ENCODE measurements around the gene ARHGAP40.

ARHGAP40 gene

DNA sequence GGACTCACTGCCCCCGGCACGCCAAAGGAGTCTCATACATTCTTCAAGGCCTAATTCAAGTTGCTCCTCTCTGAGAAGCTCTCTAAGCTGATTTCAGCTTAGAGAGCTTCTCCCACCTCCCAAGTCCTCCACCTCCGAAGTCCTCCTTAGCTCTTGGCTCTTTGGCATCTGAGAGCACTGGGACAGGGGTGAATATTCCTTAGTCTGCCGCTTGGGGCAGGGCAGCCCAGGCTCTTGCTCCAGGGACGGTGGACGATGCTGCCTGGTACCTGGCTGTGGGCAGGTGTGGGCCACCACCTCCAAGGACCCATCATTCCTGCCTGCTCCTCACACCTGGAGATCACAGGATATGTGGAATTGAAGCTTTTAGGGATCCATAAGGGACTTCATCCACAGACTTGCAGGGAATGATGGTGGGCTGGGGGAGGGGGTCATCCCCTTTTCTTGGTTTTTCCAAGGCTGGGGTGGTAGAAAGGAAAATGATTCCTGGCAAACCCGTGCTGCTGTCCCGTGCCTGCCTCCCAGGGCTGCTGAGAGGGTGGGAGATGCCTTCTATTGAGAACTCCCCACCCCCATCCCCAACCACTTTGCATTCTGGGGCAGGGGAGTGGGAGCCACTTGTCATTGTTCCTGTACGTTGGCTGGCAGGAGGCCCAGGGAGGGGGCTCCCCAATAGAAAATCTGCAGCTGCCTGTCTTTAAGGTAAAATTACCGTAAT is 57.4 kb downstream of the ARHGAP40 start:
- TF ChIP-seq, protein P1, sequence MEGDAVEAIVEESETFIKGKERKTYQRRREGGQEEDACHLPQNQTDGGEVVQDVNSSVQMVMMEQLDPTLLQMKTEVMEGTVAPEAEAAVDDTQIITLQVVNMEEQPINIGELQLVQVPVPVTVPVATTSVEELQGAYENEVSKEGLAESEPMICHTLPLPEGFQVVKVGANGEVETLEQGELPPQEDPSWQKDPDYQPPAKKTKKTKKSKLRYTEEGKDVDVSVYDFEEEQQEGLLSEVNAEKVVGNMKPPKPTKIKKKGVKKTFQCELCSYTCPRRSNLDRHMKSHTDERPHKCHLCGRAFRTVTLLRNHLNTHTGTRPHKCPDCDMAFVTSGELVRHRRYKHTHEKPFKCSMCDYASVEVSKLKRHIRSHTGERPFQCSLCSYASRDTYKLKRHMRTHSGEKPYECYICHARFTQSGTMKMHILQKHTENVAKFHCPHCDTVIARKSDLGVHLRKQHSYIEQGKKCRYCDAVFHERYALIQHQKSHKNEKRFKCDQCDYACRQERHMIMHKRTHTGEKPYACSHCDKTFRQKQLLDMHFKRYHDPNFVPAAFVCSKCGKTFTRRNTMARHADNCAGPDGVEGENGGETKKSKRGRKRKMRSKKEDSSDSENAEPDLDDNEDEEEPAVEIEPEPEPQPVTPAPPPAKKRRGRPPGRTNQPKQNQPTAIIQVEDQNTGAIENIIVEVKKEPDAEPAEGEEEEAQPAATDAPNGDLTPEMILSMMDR (conservative IDR thresholded peaks at IDR 0.05; ENCODE audit: low read depth, low read length): peak; percentile 91
- H3K4me1 ChIP-seq (ENCODE audit: low read depth, poor library complexity, severe bottlenecking): no peaks in the 10 kb centered on the region
- no peaks in the 10 kb centered on the region for H3K36me3 ChIP-seq (ENCODE audit: insufficient read depth)

DNA sequence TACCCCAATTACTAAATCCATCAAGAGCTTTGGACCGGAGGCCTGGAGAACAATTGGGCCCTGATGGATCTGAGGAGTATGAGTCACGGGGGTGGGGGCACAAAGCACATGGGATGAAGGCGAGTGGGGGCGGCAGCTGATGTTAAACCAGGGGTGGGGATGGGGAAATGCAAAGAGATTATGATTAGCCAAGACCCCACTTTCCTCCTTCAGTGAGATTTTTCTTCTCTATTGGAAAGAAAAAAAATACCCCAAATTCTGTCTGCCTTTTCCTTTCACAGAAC is 57.9 kb downstream of the ARHGAP40 start:
- TF ChIP-seq, protein P1 (conservative IDR thresholded peaks at IDR 0.05; ENCODE audit: low read depth, low read length): no peak
- Histone ChIP-seq H3K36me3 (ENCODE audit: insufficient read depth) (no peaks in the 10 kb centered on the region), H3K4me2 (no peak overlapping the region), H4K20me1 (ENCODE audit: insufficient read depth) (no peaks in the 10 kb centered on the region), H3K4me1 (ENCODE audit: low read depth, poor library complexity, severe bottlenecking) (no peaks in the 10 kb centered on the region), H2AFZ (ENCODE audit: low read depth) (no peak overlapping the region), H3K27ac (no peak overlapping the region), H3K79me2 (ENCODE audit: insufficient read depth, low read depth) (no peaks in the 10 kb centered on the region), H3K27me3 (ENCODE audit: insufficient read depth, low read depth) (peaks cover 26% of the 10 kb centered on the region; the same call in 1 of the 2 replicates), H3K9ac (no peak overlapping the region), H3K4me3 (IDR thresholded peaks at IDR 0.05; ENCODE audit: insufficient read depth, low read depth, low read length) (no peak overlapping the region)

More for the DNA sequence above, 57.4 kb downstream of the ARHGAP40 start:
- Histone ChIP-seq H4K20me1 (ENCODE audit: insufficient read depth) (no peaks in the 10 kb centered on the region), H3K4me2 (no peak overlapping the region), H2AFZ (ENCODE audit: low read depth) (no peak overlapping the region), H3K79me2 (ENCODE audit: insufficient read depth, low read depth) (no peaks in the 10 kb centered on the region), H3K27me3 (ENCODE audit: insufficient read depth, low read depth) (peaks cover 26% of the 10 kb centered on the region; the same call in 1 of the 2 replicates), H3K9ac (no peak overlapping the region), H3K4me3 (IDR thresholded peaks at IDR 0.05; ENCODE audit: insufficient read depth, low read depth, low read length) (no peak overlapping the region), H3K27ac (no peak overlapping the region)

DNA sequence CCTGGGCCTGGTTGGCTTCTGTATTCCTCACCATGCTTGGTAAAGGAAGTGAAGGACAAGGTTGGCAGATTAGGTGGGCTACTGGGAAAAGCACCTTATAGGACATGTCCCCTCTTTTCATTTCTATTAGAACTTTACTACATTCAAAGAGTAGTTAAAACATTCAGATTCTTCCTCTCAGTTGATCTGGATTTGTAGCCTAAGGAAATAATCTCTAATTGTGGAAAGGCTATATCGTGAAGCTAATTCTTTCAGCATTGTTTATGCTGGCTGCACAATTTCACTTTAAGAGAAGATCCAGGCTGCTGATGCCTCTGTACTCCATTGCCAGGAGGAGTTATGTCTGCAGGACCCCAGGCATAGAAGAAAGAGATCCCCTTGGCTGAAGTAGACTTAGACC is 58.8 kb downstream of the ARHGAP40 start:
- peaks cover 20% of the 10 kb centered on the region; the same call in 1 of the 2 replicates for H3K27me3 ChIP-seq (ENCODE audit: insufficient read depth, low read depth)
- TF ChIP-seq, protein P1 (conservative IDR thresholded peaks at IDR 0.05; ENCODE audit: low read depth, low read length): no peak
- H3K4me1 ChIP-seq (ENCODE audit: low read depth, poor library complexity, severe bottlenecking): no peaks in the 10 kb centered on the region
- no peak overlapping the region for H2AFZ ChIP-seq (ENCODE audit: low read depth)
- no peaks in the 10 kb centered on the region for H3K79me2 ChIP-seq (ENCODE audit: insufficient read depth, low read depth)
- no peaks in the 10 kb centered on the region for H3K36me3 ChIP-seq (ENCODE audit: insufficient read depth)
- H3K27ac ChIP-seq: no peak overlapping the region
- no peak overlapping the region for H3K4me3 ChIP-seq (IDR thresholded peaks at IDR 0.05; ENCODE audit: insufficient read depth, low read depth, low read length)
- H3K9ac ChIP-seq: no peak overlapping the region
- no peak overlapping the region for H3K4me2 ChIP-seq
- H4K20me1 ChIP-seq (ENCODE audit: insufficient read depth): no peaks in the 10 kb centered on the region

DNA sequence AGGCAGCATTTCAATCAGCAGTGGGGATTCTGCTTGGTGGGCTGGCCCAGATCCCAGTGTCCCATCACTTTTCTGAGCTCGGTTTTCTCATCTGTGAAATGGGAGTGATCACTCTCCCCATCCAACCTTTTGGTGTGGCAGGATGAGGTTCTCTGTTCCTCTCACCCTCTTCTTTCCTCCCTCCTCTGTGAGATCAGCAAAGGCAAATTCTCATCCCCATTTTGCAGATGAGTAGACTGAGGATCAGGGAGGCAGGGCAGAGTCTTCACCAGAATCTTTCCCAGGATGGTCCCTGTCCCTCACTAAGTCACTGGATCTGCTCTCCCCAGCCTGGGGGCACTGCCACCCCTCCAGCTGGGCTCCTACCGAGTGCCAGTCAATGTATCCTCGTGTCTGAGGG is 62.1 kb downstream of the ARHGAP40 start:
- Histone ChIP-seq H4K20me1 (ENCODE audit: insufficient read depth) (no peaks in the 10 kb centered on the region), H3K79me2 (ENCODE audit: insufficient read depth, low read depth) (no peaks in the 10 kb centered on the region), H3K36me3 (ENCODE audit: insufficient read depth) (no peaks in the 10 kb centered on the region), H3K4me2 (no peak overlapping the region), H2AFZ (ENCODE audit: low read depth) (no peak overlapping the region), H3K9ac (no peak overlapping the region), H3K27ac (no peak overlapping the region), H3K27me3 (ENCODE audit: insufficient read depth, low read depth) (peaks cover 3% of the 10 kb centered on the region; the same call in 1 of the 2 replicates), H3K4me1 (ENCODE audit: low read depth, poor library complexity, severe bottlenecking) (no peaks in the 10 kb centered on the region), H3K4me3 (IDR thresholded peaks at IDR 0.05; ENCODE audit: insufficient read depth, low read depth, low read length) (no peak overlapping the region)
- TF ChIP-seq, protein P1 (conservative IDR thresholded peaks at IDR 0.05; ENCODE audit: low read depth, low read length): no peak

Data from KMS-11 (cell line).